Fibroblast of the conjunctiva (primary cell): ENCODE data around the gene TEX28.
"Not testable (repeated sequence)": the region's sequence is repeated elsewhere in the genome, so short reads cannot be mapped to it uniquely, and the experiment has no call there.

Source experiments
- DNase-seq: peaks from one replicate; pipeline ENCODE4 v3.0.0-alpha.2; 2010; ENCODE audit warnings: low read depth

The TEX28 gene

GRCh38 chrX:154310616-154311536 is 16.0 kb upstream of the TEX28 start:
- DNase-seq = no peak

DNA sequence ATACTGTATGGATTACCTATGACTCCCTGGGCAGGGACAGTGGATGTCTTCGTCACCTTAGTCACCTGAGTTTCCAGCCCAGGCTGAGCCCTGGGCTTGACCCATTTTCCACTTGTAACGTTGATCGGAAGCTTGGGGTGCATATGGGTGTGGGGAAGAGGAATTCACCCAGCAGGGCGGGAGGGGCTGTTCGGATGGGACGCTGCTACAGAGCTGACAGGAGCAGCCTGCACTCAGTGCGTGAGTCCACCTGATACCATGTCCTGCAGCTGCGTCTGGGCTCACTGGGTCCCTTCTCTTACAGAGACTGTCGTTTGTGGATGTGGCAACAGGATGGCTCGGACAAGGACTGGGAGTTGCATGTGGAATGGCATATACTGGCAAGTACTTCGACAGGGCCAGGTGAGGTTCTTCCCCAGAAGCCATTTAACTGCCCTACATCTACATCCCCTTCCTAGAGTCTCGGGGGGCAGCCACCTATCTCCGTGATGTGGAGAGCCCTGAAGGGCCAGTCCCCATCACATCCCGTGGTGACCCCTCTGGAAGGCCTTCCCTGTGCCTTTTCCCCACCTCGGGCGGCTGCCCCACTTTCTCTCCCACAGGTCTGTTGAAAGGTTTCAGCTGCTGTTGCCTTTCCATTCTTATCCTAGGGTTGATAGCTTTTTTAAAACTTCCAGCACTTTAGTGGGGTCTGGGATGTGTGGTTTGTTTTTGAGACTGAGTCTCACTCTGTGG is 14.3 kb upstream of the TEX28 start:
- no peak for DNase-seq

- no peak for DNase-seq
Observed at GRCh38 chrX:154308108-154308946, 13.4 kb upstream of the TEX28 start.

DNA sequence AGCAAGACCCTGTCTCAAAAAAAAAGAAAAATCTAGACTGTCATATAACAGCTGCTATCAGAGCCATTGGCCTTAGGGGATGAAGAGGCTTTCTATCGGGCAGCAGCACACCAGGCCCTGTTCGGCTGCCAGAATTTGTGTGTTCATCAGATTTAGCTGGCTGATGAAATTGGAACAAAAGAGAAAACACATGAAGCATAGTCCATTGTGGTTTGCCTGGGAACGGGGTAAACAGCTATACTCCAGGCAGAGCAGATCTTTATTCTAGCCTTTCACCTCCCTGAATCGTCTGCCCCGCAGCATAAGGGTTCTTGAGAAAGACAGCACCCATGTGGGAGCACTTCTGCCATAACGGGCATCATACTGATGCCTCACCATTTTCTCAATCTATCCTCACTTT is 12.3 kb upstream of the TEX28 start:
- DNase-seq = peak; percentile 22

- no peak for DNase-seq
Observed at GRCh38 chrX:154305541-154306205, 10.7 kb upstream of the TEX28 start.

DNA sequence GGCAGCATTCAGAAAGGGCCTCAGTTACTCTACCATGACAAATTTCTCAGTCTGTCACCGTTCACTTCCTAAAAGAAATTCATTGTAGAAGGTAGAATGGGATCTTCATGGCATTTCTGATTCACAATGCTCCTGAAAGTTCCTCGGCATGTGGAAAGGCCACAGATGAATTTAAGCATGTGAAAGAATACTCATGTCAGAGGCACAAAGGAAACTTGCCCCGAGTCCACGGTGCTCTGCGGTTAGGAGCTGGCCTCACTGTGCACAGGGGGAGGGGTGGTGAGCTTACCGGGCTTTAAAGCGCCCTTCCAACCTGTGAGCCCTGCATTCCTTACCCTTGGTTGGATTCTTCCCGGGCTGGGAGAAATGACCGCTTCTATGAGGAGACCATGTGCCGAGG is 9.9 kb upstream of the TEX28 start:
- no peak for DNase-seq

GRCh38 chrX:154303476-154303875 is 8.6 kb upstream of the TEX28 start:
- no peak for DNase-seq

- not testable (repeated sequence) for DNase-seq
Observed at GRCh38 chrX:154302998-154303397, 8.1 kb upstream of the TEX28 start.

- DNase-seq = no peak
Observed at GRCh38 chrX:154300816-154301215, 5.9 kb upstream of the TEX28 start.

DNA sequence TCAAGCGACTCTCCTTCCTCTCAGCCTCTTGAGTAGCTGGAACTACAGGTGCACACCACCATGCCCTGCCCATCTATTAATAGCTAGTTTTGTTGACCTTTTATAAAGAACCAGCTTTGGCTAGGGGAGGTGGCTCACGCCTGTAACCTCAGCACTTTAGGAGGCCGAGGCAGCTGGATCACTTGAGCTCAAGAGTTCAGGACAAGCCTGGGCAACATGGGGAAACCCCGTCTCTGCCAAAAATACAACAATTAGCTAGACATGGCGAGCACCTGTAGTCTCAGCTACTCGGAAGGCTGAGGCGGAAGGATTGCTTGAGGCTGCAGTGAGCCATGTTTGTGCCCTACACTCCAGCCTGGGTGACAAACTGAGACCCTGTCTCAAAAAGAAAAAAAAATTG is 3.4 kb upstream of the TEX28 start:
- no peak for DNase-seq

DNA sequence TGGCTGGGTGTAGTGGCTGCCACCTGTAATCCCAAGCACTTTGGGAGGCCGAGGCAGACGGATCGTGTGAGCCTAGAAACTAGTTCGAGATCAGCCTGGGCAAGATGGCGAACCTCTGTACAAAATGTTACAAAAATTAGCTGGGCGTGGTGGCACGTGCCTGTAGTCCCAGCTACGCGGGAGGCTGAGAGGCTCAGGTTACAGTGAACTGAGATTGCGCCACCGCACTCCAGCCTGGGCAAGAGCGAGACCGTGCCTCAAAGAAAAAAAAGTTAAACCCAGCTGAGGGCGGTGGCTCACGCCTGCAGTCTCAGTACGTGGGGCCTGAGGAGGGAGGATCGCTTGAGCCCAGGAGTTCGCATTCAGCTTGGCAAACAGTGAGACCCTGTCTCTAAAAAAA is 1.8 kb upstream of the TEX28 start:
- no peak for DNase-seq

DNA sequence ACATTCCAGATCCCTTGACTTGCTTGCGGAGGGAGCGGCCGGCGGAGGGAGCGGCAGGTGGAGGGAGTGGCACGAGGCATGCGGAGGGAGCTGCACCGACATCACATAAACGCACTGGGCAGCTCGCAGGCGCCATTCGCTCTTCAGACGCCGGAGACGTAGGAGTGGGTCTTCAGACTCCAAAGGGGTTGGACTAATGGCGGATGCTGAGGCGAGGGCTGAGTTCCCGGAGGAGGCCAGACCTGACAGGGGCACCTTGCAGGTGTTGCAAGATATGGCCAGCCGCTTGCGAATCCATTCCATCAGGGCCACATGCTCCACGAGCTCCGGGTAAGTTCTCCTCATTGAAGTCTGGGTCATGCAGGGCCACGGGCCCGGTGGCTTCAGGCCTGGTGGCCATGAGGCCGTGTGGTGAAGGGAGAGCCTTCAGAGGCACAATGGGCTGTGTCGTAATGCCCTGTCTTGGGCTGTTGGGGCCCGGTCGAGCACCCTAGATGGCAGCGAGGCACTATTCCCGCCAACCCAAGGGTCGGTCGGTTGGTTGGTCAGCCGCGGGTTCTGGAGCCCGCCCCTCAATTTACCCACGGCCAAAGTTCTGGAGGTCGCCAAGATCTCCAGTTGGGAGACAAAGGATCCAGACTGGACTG is 863 bp upstream of the TEX28 start, which contains the start of gene TKTL1:
Gene TKTL1, plus strand, starts transcription at position 132 of the 647 bp plus-strand sequence. Its CDS starts 65 bp downstream, at position 197.
- DNase-seq = no peak

DNA sequence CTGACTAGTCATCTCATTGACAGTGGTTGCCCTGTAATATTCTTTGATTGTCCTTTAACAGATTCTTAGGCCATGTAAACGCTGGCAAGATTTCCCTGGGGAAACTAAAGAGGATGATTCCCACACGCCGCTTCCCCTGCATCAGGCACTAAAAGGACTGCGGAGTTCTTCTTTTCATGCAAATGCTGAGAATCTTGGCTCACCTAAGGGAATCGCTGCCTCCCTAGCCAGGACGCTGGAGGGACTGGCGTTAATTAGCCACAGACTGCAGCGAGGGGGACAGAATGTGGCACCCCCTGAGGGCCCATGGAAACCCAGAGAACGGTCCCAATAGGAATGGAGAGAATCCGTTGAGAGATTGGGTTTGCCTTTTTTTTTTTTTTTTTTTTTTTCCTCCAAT is 8.5 kb downstream of the TEX28 start:
- DNase-seq = not testable (repeated sequence)

- not testable (repeated sequence) for DNase-seq
Observed at GRCh38 chrX:154284489-154285338, 10.2 kb downstream of the TEX28 start.

- DNase-seq = not testable (repeated sequence)
Observed at GRCh38 chrX:154269245-154269644, 25.7 kb downstream of the TEX28 start.

DNA sequence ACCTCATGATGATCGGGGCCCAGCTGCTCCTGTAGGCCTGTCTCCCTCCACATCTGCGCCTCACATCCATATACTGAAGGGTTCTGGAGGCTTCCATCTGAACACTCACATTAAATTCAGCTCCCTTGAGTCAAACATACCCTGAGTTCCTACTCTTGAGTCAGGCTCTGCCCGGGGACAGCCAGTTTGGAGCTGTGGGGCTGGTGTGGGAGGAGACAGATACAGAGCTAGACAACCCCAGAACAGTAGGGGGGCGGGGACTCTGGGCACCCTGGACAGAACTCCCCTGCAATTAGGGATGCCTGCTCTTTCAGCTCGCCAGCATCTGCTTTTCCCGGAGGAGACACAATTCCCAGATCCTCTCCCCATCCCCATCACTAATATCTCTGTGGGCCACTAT is 31.9 kb downstream of the TEX28 start:
- DNase-seq = not testable (repeated sequence)

DNA sequence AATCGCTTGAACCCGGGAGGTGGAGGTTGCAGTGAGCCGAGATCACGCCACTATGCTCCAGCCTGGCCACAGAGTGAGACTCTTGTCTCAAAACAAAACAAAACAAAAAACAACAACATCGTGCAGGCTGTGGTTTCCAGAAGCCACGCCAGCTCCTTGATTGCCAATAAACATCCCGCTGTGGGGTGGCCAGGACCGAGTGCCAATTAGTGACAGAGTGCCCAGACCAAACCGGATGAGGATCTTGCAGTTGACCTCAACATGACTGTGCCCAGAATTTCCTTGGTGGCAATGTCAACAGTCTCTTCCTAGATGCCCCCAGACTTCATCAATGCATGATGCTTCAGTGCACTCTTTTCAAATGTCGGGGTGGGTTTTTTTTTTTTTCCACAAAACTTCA is 36.2 kb downstream of the TEX28 start:
- DNase-seq = not testable (repeated sequence)

- DNase-seq = not testable (repeated sequence)
Observed at GRCh38 chrX:154257282-154257681, 37.6 kb downstream of the TEX28 start, which contains the start of gene OPN1MW3. Gene OPN1MW3 (plus strand): TSS chrX:154257582. CDS start chrX:154257620, 38 bp downstream.

DNA sequence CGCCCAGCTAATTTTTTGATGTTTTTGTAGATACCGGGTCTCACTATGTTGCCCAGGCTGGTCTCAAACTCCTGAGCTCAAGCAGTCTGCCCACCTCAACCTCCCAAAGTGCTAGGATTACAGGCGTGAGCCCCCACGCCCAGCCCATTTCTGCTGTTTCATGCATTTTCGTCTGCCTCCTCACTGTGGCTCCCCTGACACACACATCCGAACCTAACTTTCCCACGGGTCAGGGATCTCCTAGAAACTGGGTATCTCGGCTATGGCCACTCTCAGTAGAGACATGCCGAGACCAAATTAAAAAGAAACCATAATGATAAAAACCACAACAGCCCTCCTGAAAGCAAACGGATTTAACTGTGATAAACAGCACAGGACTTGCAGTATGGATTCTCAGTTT is 46.8 kb downstream of the TEX28 start:
- not testable (repeated sequence) for DNase-seq
